CD14-positive monocyte (primary cell): ENCODE measurements around the gene SLC26A1. TPM values are rescaled to one million over a fixed set of nuclear protein-coding genes. Genes with fewer than 3 reads are reported as not detected.

Experiments used
- DNase-seq, 3 donors: peaks; one replicate each; pipeline ENCODE4 v3.0.0-alpha.2; 2011 to 2022
- H2AFZ ChIP-seq: 2 replicates; pipeline ENCODE4 v1.6.0; 2012; ENCODE audit warnings: mild to moderate bottlenecking, low read depth, low read length, inconsistent platforms; ENCODE audit not compliant: insufficient read depth, poor library complexity, severe bottlenecking
- H3K27ac ChIP-seq, 2 donors: 1 replicate in 1 of 2; 2 replicates in 1 of 2; pipeline ENCODE4 v1.5.1; 2012 to 2013; ENCODE audit warnings: low read length in 2 of 2, control low read depth in 1 of 2, inconsistent platforms in 1 of 2, low read depth in 1 of 2, mild to moderate bottlenecking in 1 of 2
- H3K27me3 ChIP-seq, 2 donors: one replicate each; pipeline versions ENCODE4 v1.6.0 to v1.6.1; 2011 to 2013; ENCODE audit warnings: low read length in 2 of 2; ENCODE audit not compliant: control insufficient read depth in 2 of 2, insufficient read depth in 2 of 2
- H3K36me3 ChIP-seq, 2 donors: replicated peaks in 1 of 2; 1 replicate in 1 of 2; 2 replicates in 1 of 2; pipeline versions ENCODE4 v1.5.1 to v1.6.1; 2012 to 2013; ENCODE audit warnings: low read length in 2 of 2, control low read depth in 1 of 2, inconsistent platforms in 1 of 2, mild to moderate bottlenecking in 1 of 2; ENCODE audit not compliant: insufficient read depth in 2 of 2, control insufficient read depth in 1 of 2
- H3K4me1 ChIP-seq, 2 donors: 1 replicate in 1 of 2; 2 replicates in 1 of 2; pipeline versions ENCODE4 v1.5.1 to v1.6.1; 2012 to 2013; ENCODE audit warnings: low read length in 2 of 2, control low read depth in 1 of 2, inconsistent platforms in 1 of 2, mild to moderate bottlenecking in 1 of 2, moderate library complexity in 1 of 2; ENCODE audit not compliant: insufficient read depth in 2 of 2, control insufficient read depth in 1 of 2
- H3K4me2 ChIP-seq: replicated peaks from 2 replicates; pipeline ENCODE3; 2012; ENCODE audit warnings: low read length, moderate library complexity, mild to moderate bottlenecking; ENCODE audit not compliant: poor library complexity, severe bottlenecking; ENCODE audit errors: extremely low read depth
- H3K4me3 ChIP-seq, 3 experiments: fragments of 200-600 bp in 1 of 3; sonication (generic) in 1 of 3; replicated peaks in 1 of 3; 1 replicate in 2 of 3; 2 replicates in 1 of 3; pipeline ENCODE4 v1.5.1; 2011 to 2013; ENCODE audit warnings: low read length in 3 of 3, mild to moderate bottlenecking in 3 of 3, control low read depth in 2 of 3, low read depth in 2 of 3, inconsistent platforms in 1 of 3, moderate library complexity in 1 of 3
- H3K79me2 ChIP-seq: 2 replicates; pipeline ENCODE4 v1.6.0; 2012; ENCODE audit warnings: mild to moderate bottlenecking, control low read depth, inconsistent platforms, low read length, moderate library complexity; ENCODE audit not compliant: insufficient read depth
- H3K9ac ChIP-seq: 2 replicates; pipeline ENCODE4 v1.6.0; 2017; ENCODE audit warnings: low read length, mild to moderate bottlenecking; ENCODE audit not compliant: insufficient read depth, poor library complexity, severe bottlenecking
- H3K9me3 ChIP-seq, 2 donors: replicated peaks in 1 of 2; 1 replicate in 1 of 2; 2 replicates in 1 of 2; pipeline versions ENCODE4 v1.5.1 to v1.6.1; 2012 to 2013; ENCODE audit warnings: low read length in 2 of 2, control low read depth in 1 of 2; ENCODE audit not compliant: control insufficient read depth in 1 of 2, insufficient read depth in 1 of 2
- H4K20me1 ChIP-seq: 2 replicates; pipeline ENCODE4 v1.6.0; 2012; ENCODE audit warnings: mild to moderate bottlenecking, low read length, control low read depth, moderate library complexity; ENCODE audit not compliant: insufficient read depth
- H3K27ac Mint-ChIP-seq, 7 donors: one replicate each; pipeline ENCODE4 v1.8.0; 2020; ENCODE audit warnings: mild to moderate bottlenecking in 7 of 7, mixed read lengths in 7 of 7, moderate library complexity in 6 of 7, inconsistent platforms in 2 of 7
- H3K27me3 Mint-ChIP-seq, 3 donors: one replicate each; pipeline ENCODE4 v1.8.0; 2021 to 2022; ENCODE audit warnings: low read depth in 3 of 3, mild to moderate bottlenecking in 3 of 3, mixed read lengths in 3 of 3, moderate library complexity in 3 of 3, inconsistent platforms in 1 of 3
- H3K36me3 Mint-ChIP-seq, 2 donors: one replicate each; pipeline ENCODE4 v1.8.0; 2020; ENCODE audit warnings: mixed read lengths in 2 of 2, inconsistent platforms in 1 of 2, mild to moderate bottlenecking in 1 of 2
- H3K4me1 Mint-ChIP-seq: one replicate; pipeline ENCODE4 v1.8.0; 2020; ENCODE audit warnings: mild to moderate bottlenecking, mixed read lengths
- H3K4me3 Mint-ChIP-seq, 2 donors: one replicate each; pipeline ENCODE4 v1.8.0; 2020; ENCODE audit warnings: mild to moderate bottlenecking in 2 of 2, mixed read lengths in 2 of 2, moderate library complexity in 1 of 2
- H3K9me3 Mint-ChIP-seq, 7 donors: one replicate each; pipeline ENCODE4 v1.8.0; 2020 to 2022; ENCODE audit warnings: mixed read lengths in 7 of 7, mild to moderate bottlenecking in 6 of 7, moderate library complexity in 6 of 7, inconsistent platforms in 2 of 7
- WGBS: methylation state at CpG from one replicate; pipeline ENCODE4 v1.1.5; 2013; ENCODE audit warnings: missing lambda C conversion rate; ENCODE audit not compliant: insufficient coverage; 5-methylcytosine and 5-hydroxymethylcytosine counted together
- intact Hi-C, 2 donors: fragments of 100-400 bp; cut with micrococcal nuclease; formaldehyde crosslinking; loops; one replicate each; pipeline versions ENCODE4 v1.15.0 to v1.15.1; 2023
- polyA plus RNA-seq, 3 donors: library from polyadenylated mRNA; depleted of rRNA in 1 of 3; unstranded in 2 of 3; stranded (reverse) in 1 of 3; fragments of 300-500 nt in 2 of 3; fragments of >200 nt in 1 of 3; fragmentation: Illumina TruSeq in 2 of 3; gene quantifications; 1 replicate in 2 of 3; 2 replicates in 1 of 3; pipeline ENCODE4 v1.2.3, GENCODE V29; 2012 to 2021
- TF ChIP-seq, protein P1 (sequence below): fragments of 200-600 bp; IDR thresholded peaks from one replicate; pipeline ENCODE4 v1.8.0; 2022; ENCODE audit warnings: antibody characterized with exemption, mild to moderate bottlenecking

The SLC26A1 gene
- polyA plus RNA-seq, 3 donors = 0.16 to 0.37 (median 0.18) TPM

DNA sequence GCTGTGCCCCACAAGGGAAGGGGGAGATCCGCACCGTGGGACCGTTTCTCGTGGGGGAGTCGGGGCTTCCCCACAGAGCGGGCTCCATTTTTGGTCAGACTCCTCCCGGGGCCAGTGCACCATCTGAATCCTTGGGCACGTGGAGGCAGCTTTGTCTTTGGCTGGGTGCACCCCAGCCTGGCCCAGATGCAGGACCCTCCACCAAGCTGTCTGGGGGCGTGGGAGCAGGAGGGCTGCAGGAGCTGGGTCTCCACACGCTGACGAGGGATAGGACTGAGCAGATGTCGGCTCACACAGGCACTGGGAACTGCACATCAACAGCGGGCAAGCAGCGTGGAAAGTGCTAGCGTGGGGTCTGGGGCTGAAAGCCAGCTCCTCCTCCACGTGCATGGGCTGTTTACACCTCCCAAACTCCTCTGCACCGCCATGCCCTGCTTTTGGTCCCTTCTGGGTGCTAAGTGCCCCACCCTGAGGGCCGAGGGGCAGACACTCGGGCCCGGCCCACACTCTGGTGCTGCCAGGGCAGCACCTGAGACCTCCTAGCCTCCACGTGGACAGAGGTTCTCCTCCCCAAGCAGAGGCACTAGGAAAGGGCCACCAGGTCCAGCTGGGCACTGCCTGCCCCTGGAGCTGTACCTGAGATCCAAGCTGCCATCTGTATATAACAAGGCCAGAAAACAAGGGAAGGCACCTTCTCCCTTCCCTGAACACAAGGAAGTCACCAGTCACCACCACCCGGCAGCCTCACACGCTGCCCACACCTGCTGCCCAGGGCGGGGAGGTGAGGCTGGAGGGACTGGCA lies 33.7 kb downstream of the SLC26A1 start:
- H3K4me1 ChIP-seq = no peaks in the 10 kb centered on the region
- H4K20me1 ChIP-seq = peaks cover 18% of the 10 kb centered on the region
- peak overlapping the region in 1 of 7 donors; percentile 13 for H3K27ac Mint-ChIP-seq
- no peak overlapping the region for H3K4me3 ChIP-seq
- H3K27me3 ChIP-seq = no peaks in the 10 kb centered on the region
- TF ChIP-seq, protein P1, sequence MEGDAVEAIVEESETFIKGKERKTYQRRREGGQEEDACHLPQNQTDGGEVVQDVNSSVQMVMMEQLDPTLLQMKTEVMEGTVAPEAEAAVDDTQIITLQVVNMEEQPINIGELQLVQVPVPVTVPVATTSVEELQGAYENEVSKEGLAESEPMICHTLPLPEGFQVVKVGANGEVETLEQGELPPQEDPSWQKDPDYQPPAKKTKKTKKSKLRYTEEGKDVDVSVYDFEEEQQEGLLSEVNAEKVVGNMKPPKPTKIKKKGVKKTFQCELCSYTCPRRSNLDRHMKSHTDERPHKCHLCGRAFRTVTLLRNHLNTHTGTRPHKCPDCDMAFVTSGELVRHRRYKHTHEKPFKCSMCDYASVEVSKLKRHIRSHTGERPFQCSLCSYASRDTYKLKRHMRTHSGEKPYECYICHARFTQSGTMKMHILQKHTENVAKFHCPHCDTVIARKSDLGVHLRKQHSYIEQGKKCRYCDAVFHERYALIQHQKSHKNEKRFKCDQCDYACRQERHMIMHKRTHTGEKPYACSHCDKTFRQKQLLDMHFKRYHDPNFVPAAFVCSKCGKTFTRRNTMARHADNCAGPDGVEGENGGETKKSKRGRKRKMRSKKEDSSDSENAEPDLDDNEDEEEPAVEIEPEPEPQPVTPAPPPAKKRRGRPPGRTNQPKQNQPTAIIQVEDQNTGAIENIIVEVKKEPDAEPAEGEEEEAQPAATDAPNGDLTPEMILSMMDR = no peak
- H3K27ac ChIP-seq = no peak overlapping the region
- no peak overlapping the region for H3K9ac ChIP-seq
- H3K4me3 Mint-ChIP-seq = no peak overlapping the region
- WGBS = 90% methylated on average over 23 of the region's 24 CpGs
- H3K9me3 ChIP-seq = no peaks in the 10 kb centered on the region
- no peaks in the 10 kb centered on the region for H3K4me1 Mint-ChIP-seq
- intact Hi-C loops = no loop called here
- H2AFZ ChIP-seq = no peak overlapping the region
- H3K36me3 Mint-ChIP-seq = peaks cover 32 to 66% of the 10 kb centered on the region in 2 donors
- H3K79me2 ChIP-seq = no peaks in the 10 kb centered on the region
- peaks cover 42 to 92% of the 10 kb centered on the region in 2 donors for H3K36me3 ChIP-seq
- H3K4me2 ChIP-seq = no peak overlapping the region
- no peak for DNase-seq
- no peaks in the 10 kb centered on the region for H3K9me3 Mint-ChIP-seq
- no peaks in the 10 kb centered on the region for H3K27me3 Mint-ChIP-seq

DNA sequence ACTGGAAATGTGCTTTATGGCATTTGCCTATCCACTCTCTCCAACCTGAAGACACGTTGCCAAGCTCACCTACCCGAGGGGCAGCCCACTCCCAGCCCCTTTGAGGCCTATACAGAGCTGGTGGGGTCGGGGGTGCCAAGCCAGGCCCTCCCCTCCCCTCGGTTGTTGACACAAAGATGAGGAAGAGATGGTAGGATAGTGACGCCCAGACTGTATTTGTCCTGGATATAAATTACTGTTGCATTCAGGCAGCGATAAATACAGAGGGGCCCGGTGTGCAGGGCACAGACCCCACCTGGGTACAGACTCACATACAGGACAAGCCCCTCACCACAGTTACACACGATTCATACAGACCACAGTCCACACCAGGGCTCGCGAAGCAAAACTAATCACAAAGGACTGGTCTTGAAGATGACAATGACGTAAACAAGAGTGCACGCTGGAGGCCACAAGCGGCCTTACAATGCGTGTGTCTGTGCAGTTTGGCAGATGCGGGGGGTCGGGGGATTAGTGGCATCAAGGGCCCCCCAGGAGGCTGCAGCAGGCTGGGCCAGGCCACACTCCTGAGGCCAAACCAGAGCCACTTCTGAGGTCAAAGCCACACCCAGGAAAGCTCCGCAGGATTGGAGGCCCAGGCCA lies 34.4 kb downstream of the SLC26A1 start:
- Mint-ChIP-seq H3K27me3 (no peaks in the 10 kb centered on the region), H3K4me3 (no peak overlapping the region), H3K36me3 (peaks cover 36 to 71% of the 10 kb centered on the region in 2 donors), H3K9me3 (peaks cover 0 to 3% (median 0%) of the 10 kb centered on the region in 7 donors), H3K27ac (no peak overlapping the region), H3K4me1 (no peaks in the 10 kb centered on the region)
- intact Hi-C loops = no loop called here
- no peak overlapping the region for H3K27ac ChIP-seq
- H3K79me2 ChIP-seq = no peaks in the 10 kb centered on the region
- no peak overlapping the region for H3K4me2 ChIP-seq
- H3K36me3 ChIP-seq = peaks cover 40 to 92% of the 10 kb centered on the region in 2 donors
- no peaks in the 10 kb centered on the region for H3K9me3 ChIP-seq
- H3K4me1 ChIP-seq = no peaks in the 10 kb centered on the region
- H2AFZ ChIP-seq = no peak overlapping the region
- no peak overlapping the region for H3K9ac ChIP-seq
- WGBS = 88% methylated on average over 12 of the region's 17 CpGs
- DNase-seq = no peak
- no peak overlapping the region for H3K4me3 ChIP-seq
- peaks cover 18% of the 10 kb centered on the region for H4K20me1 ChIP-seq
- TF ChIP-seq, protein P1 = no peak
- H3K27me3 ChIP-seq = no peaks in the 10 kb centered on the region
